ENCODE measurements around the gene INPP4B.
"Not testable (repeated sequence)": the region's sequence is repeated elsewhere in the genome, so short reads cannot be mapped to it uniquely, and the experiment has no call there.

INPP4B gene

GRCh38 chr4:142824368-142824767 is 21.7 kb downstream of the INPP4B start:
- Histone ChIP-seq H3K4me3 (ENCODE audit: low read length) (no peak overlapping the region), H3K9ac (ENCODE audit: low read length) (no peak overlapping the region), H3K9me3 (ENCODE audit: control insufficient read depth, low read length) (no peaks in the 10 kb centered on the region), H3K36me3 (ENCODE audit: control insufficient read depth, insufficient read depth, low read length, severe bottlenecking) (no peaks in the 10 kb centered on the region), H3K4me1 (ENCODE audit: control insufficient read depth, insufficient read depth, low read length) (peaks cover 5% of the 10 kb centered on the region), H3K27me3 (replicated peaks; ENCODE audit: control insufficient read depth, insufficient read depth, low read length) (no peaks in the 10 kb centered on the region)
- DNase-seq (ENCODE audit: low read depth) = peak; percentile 61

DNA sequence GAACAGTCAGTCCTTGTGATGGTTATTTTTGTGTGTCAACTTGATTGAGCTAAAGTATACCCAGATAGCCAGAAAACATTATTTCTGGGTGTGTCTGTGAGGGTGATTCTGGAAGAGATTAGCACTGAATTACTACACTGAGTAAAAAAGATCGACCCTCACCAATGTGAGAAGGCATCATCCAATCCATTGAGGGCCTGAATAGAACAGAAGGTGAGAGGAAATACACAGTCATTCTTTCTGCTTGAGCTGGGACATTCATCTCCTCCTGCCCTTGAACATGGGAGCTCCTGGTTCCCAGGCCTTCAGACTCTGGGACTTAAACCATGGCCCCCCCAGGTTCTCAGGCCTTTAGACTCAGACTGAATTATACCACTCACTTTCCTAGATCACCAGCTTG is 22.3 kb downstream of the INPP4B start:
- Histone ChIP-seq H3K4me1 (ENCODE audit: control insufficient read depth, insufficient read depth, low read length) (peaks cover 8% of the 10 kb centered on the region), H3K9me3 (ENCODE audit: control insufficient read depth, low read length) (no peaks in the 10 kb centered on the region), H3K36me3 (ENCODE audit: control insufficient read depth, insufficient read depth, low read length, severe bottlenecking) (no peaks in the 10 kb centered on the region), H3K4me3 (ENCODE audit: low read length) (no peak overlapping the region), H3K9ac (ENCODE audit: low read length) (no peak overlapping the region), H3K27me3 (replicated peaks; ENCODE audit: control insufficient read depth, insufficient read depth, low read length) (no peaks in the 10 kb centered on the region)
- no peak for DNase-seq (ENCODE audit: low read depth)

- Histone ChIP-seq H3K27me3 (replicated peaks; ENCODE audit: control insufficient read depth, insufficient read depth, low read length) (no peaks in the 10 kb centered on the region), H3K9me3 (ENCODE audit: control insufficient read depth, low read length) (no peaks in the 10 kb centered on the region), H3K4me1 (ENCODE audit: control insufficient read depth, insufficient read depth, low read length) (peaks cover 37% of the 10 kb centered on the region), H3K36me3 (ENCODE audit: control insufficient read depth, insufficient read depth, low read length, severe bottlenecking) (no peaks in the 10 kb centered on the region), H3K4me3 (ENCODE audit: low read length) (peak overlapping the region; percentile 66), H3K9ac (ENCODE audit: low read length) (peak overlapping the region; percentile 62)
- no peak for DNase-seq (ENCODE audit: low read depth)
These were observed 27.6 kb downstream of the INPP4B start for GRCh38 chr4:142818476-142818875.

DNA sequence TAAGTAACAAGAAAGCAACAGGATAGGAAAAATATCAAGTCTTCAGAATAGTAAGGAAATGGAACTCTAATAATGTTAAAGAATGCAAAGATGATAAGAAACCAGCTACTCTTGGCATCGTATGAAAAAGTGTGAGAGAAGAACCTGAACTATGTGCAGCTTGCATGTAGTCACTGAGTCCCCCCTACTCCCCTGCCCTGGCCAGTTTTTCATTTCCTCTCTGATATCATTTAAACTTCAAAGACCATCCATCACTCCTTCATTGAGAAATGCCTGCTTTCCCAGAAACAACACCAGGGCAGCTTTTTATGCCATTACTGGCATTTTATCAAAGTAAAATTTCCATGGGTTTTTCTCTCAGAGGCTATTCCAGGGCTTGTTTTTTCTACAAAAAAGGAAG is 28.1 kb downstream of the INPP4B start:
- peaks cover 37% of the 10 kb centered on the region for H3K4me1 ChIP-seq (ENCODE audit: control insufficient read depth, insufficient read depth, low read length)
- no peaks in the 10 kb centered on the region for H3K9me3 ChIP-seq (ENCODE audit: control insufficient read depth, low read length)
- DNase-seq (ENCODE audit: low read depth) = peak; percentile 49
- H3K4me3 ChIP-seq (ENCODE audit: low read length) = peak overlapping the region; percentile 66
- peak overlapping the region; percentile 62 for H3K9ac ChIP-seq (ENCODE audit: low read length)
- no peaks in the 10 kb centered on the region for H3K36me3 ChIP-seq (ENCODE audit: control insufficient read depth, insufficient read depth, low read length, severe bottlenecking)
- no peaks in the 10 kb centered on the region for H3K27me3 ChIP-seq (replicated peaks; ENCODE audit: control insufficient read depth, insufficient read depth, low read length)

GRCh38 chr4:142817442-142817841 is 28.7 kb downstream of the INPP4B start:
- DNase-seq (ENCODE audit: low read depth) = peak; percentile 94
- Histone ChIP-seq H3K36me3 (ENCODE audit: control insufficient read depth, insufficient read depth, low read length, severe bottlenecking) (no peaks in the 10 kb centered on the region), H3K4me3 (ENCODE audit: low read length) (peak overlapping the region; percentile 66)

GRCh38 chr4:142815834-142816233 is 30.3 kb downstream of the INPP4B start:
- Histone ChIP-seq H3K4me3 (ENCODE audit: low read length) (no peak overlapping the region), H3K27me3 (replicated peaks; ENCODE audit: control insufficient read depth, insufficient read depth, low read length) (no peaks in the 10 kb centered on the region), H3K9ac (ENCODE audit: low read length) (no peak overlapping the region), H3K9me3 (ENCODE audit: control insufficient read depth, low read length) (no peaks in the 10 kb centered on the region), H3K4me1 (ENCODE audit: control insufficient read depth, insufficient read depth, low read length) (peaks cover 32% of the 10 kb centered on the region), H3K36me3 (ENCODE audit: control insufficient read depth, insufficient read depth, low read length, severe bottlenecking) (no peaks in the 10 kb centered on the region)
- DNase-seq (ENCODE audit: low read depth) = peak; percentile 86

More at GRCh38 chr4:142817442-142817841, 28.7 kb downstream of the INPP4B start:
- H3K4me1 ChIP-seq (ENCODE audit: control insufficient read depth, insufficient read depth, low read length) = peaks cover 37% of the 10 kb centered on the region
- H3K27me3 ChIP-seq (replicated peaks; ENCODE audit: control insufficient read depth, insufficient read depth, low read length) = no peaks in the 10 kb centered on the region
- H3K9me3 ChIP-seq (ENCODE audit: control insufficient read depth, low read length) = no peaks in the 10 kb centered on the region
- H3K9ac ChIP-seq (ENCODE audit: low read length) = peak overlapping the region; percentile 62

DNA sequence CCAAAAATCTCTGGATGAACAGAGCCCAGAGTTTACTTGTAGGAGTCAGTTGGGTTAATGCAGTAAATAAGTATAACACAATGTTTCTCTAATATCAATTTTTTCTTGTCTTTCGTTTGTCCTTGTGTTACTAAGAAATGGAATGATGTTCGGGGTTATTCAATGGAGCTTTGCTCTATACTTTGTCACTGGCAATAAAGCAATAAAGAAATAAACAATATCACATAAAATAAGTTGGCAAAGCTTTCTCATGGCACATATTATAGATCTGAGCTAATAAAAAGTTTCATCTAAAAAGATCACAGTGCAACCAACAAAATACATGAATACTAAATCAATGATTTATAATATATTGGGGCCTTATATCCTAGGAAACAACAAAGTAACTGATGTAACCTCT is 32.7 kb downstream of the INPP4B start:
- H3K4me3 ChIP-seq (ENCODE audit: low read length) = no peak overlapping the region
- H3K9ac ChIP-seq (ENCODE audit: low read length) = no peak overlapping the region
- H3K9me3 ChIP-seq (ENCODE audit: control insufficient read depth, low read length) = no peaks in the 10 kb centered on the region
- H3K36me3 ChIP-seq (ENCODE audit: control insufficient read depth, insufficient read depth, low read length, severe bottlenecking) = no peaks in the 10 kb centered on the region
- peaks cover 25% of the 10 kb centered on the region for H3K4me1 ChIP-seq (ENCODE audit: control insufficient read depth, insufficient read depth, low read length)
- no peak for DNase-seq (ENCODE audit: low read depth)
- no peaks in the 10 kb centered on the region for H3K27me3 ChIP-seq (replicated peaks; ENCODE audit: control insufficient read depth, insufficient read depth, low read length)

DNA sequence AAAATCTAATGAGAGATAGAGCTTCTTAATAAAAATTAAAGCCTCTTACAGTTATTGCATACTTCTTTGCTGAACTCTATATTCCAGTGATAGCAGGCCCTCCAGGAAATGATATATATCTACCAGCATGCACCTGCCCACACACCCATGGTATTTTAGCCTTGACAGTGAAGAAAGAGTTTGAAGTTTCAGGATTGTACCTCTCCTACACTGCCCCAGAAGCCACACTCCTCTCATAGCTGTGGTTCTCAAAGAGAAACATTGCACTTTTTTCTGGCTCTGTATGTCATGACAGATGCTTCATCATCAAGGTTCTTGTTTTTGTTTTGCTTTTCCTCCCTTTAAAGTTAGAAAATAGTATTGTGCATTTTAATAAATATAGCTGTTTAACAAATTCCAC is 34.0 kb downstream of the INPP4B start:
- peaks cover 13% of the 10 kb centered on the region for H3K4me1 ChIP-seq (ENCODE audit: control insufficient read depth, insufficient read depth, low read length)
- DNase-seq (ENCODE audit: low read depth) = no peak

DNA sequence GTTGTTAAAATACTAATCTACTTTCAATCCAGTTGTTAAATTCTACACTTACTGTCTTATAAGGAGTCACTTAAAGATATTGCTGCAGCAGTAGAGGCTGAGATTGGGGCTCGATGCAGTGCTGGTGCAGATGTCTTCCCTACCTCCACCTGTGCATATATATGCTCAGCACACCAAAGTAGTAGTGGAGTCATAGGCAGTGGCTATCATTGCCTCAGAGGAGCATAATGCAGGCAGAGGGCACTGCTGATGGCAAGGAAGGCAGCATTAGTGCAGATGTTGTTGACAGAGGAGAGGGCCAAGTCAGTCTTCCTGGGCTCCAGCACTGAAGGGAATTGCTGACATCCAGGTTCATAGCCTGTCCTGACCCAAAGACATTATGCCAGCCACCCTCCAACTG is 35.1 kb downstream of the INPP4B start:
- H3K27me3 ChIP-seq (replicated peaks; ENCODE audit: control insufficient read depth, insufficient read depth, low read length) = no peaks in the 10 kb centered on the region
- no peak for DNase-seq (ENCODE audit: low read depth)
- no peaks in the 10 kb centered on the region for H3K36me3 ChIP-seq (ENCODE audit: control insufficient read depth, insufficient read depth, low read length, severe bottlenecking)
- H3K9me3 ChIP-seq (ENCODE audit: control insufficient read depth, low read length) = no peaks in the 10 kb centered on the region
- H3K9ac ChIP-seq (ENCODE audit: low read length) = no peak overlapping the region
- H3K4me3 ChIP-seq (ENCODE audit: low read length) = no peak overlapping the region
- peaks cover 6% of the 10 kb centered on the region for H3K4me1 ChIP-seq (ENCODE audit: control insufficient read depth, insufficient read depth, low read length)

More for the DNA sequence above, 34.0 kb downstream of the INPP4B start:
- Histone ChIP-seq H3K27me3 (replicated peaks; ENCODE audit: control insufficient read depth, insufficient read depth, low read length) (no peaks in the 10 kb centered on the region), H3K4me3 (ENCODE audit: low read length) (no peak overlapping the region), H3K9ac (ENCODE audit: low read length) (no peak overlapping the region), H3K36me3 (ENCODE audit: control insufficient read depth, insufficient read depth, low read length, severe bottlenecking) (no peaks in the 10 kb centered on the region), H3K9me3 (ENCODE audit: control insufficient read depth, low read length) (no peaks in the 10 kb centered on the region)

DNA sequence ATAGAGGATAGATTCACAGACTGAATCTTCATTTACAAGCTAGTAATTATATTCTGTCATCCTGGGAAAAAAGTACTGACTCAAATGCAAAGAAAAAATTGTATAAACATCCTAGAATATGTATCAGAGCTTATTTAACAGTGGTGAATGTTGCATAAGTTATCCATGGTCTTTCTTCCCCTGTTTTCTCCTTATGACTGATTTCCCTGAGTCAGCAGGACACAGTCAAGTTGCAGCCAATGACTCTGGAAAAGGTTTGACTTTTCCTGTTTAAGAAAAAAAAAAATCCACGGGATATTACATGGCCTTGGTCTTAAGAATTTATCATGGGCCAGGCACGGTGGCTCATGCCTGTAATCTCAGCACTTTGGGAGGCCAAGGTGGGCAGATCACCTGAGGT is 36.5 kb downstream of the INPP4B start:
- no peak for DNase-seq (ENCODE audit: low read depth)
- H3K4me3 ChIP-seq (ENCODE audit: low read length) = no peak overlapping the region
- H3K9me3 ChIP-seq (ENCODE audit: control insufficient read depth, low read length) = no peaks in the 10 kb centered on the region
- H3K27me3 ChIP-seq (replicated peaks; ENCODE audit: control insufficient read depth, insufficient read depth, low read length) = no peaks in the 10 kb centered on the region
- no peaks in the 10 kb centered on the region for H3K4me1 ChIP-seq (ENCODE audit: control insufficient read depth, insufficient read depth, low read length)
- no peak overlapping the region for H3K9ac ChIP-seq (ENCODE audit: low read length)
- H3K36me3 ChIP-seq (ENCODE audit: control insufficient read depth, insufficient read depth, low read length, severe bottlenecking) = no peaks in the 10 kb centered on the region

- not testable (repeated sequence) for DNase-seq (ENCODE audit: low read depth)
These were observed 42.2 kb downstream of the INPP4B start for GRCh38 chr4:142803879-142804278.

DNA sequence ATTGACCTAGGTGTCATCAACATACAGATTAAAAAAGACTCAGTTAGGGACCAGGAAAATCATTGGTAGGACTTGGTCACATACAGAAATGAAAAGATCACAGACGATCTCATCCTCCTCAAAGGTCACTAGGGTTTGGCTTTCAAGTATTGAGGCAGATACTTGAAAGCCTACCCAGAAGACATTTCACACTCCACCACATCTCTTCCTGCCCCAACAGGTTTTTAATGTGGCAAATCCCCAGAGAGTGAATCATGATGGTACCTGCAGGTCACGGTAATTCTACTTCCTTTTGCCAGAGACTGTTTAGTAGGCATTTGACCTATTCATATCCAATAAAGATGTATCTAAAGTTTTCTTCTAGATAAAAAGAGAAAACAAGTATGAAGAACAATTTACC is 44.1 kb downstream of the INPP4B start:
- Histone ChIP-seq H3K4me1 (ENCODE audit: control insufficient read depth, insufficient read depth, low read length) (no peaks in the 10 kb centered on the region), H3K4me3 (ENCODE audit: low read length) (no peak overlapping the region), H3K27me3 (replicated peaks; ENCODE audit: control insufficient read depth, insufficient read depth, low read length) (no peaks in the 10 kb centered on the region), H3K36me3 (ENCODE audit: control insufficient read depth, insufficient read depth, low read length, severe bottlenecking) (no peaks in the 10 kb centered on the region), H3K9ac (ENCODE audit: low read length) (no peak overlapping the region), H3K9me3 (ENCODE audit: control insufficient read depth, low read length) (no peaks in the 10 kb centered on the region)
- DNase-seq (ENCODE audit: low read depth) = no peak

More at GRCh38 chr4:142803879-142804278, 42.2 kb downstream of the INPP4B start:
- not testable (repeated sequence) for H3K4me3 ChIP-seq (ENCODE audit: low read length); H3K27me3 ChIP-seq (replicated peaks; ENCODE audit: control insufficient read depth, insufficient read depth, low read length); H3K4me1 ChIP-seq (ENCODE audit: control insufficient read depth, insufficient read depth, low read length); H3K9me3 ChIP-seq (ENCODE audit: control insufficient read depth, low read length); H3K36me3 ChIP-seq (ENCODE audit: control insufficient read depth, insufficient read depth, low read length, severe bottlenecking); H3K9ac ChIP-seq (ENCODE audit: low read length)

Measured in adipocyte (in vitro differentiated cells).